HEK293 (cell line): ENCODE data around the gene PIP4K2C.
A peak's percentile ranks its signal among the peaks of the same experiment; 100 is the strongest.

Experiments used
- CTCF ChIA-PET: fragments of 350-600 bp; formaldehyde crosslinking; extraction: SDS; loops from one replicate; lab custom pipeline; 2021; ENCODE audit warnings: antibody characterized with exemption; lab: Yijun Ruan, JAX
- POLR2A ChIA-PET: fragments of 300-600 bp; formaldehyde crosslinking; extraction: SDS; loops from one replicate; lab custom pipeline; 2020; ENCODE audit warnings: antibody characterized with exemption, inconsistent platforms; lab: Yijun Ruan, JAX
- H3K27ac ChIP-seq: fragments of 200-500 bp; sonication (Bioruptor generic); 2 replicates; pipeline ENCODE4 v1.5.1; 2014; ENCODE audit warnings: low read depth, low read length, control low read depth, inconsistent platforms; ENCODE audit errors: extremely low read depth
- H3K36me3 ChIP-seq, 2 experiments: fragments of 200-500 bp in 1 of 2; sonication (Bioruptor generic) in 1 of 2; 1 replicate in 1 of 2; 2 replicates in 1 of 2; pipeline ENCODE4 v1.5.1; 2014 to 2017; ENCODE audit warnings: inconsistent platforms in 2 of 2, low read length in 2 of 2; ENCODE audit not compliant: control insufficient read depth in 2 of 2, insufficient read depth in 1 of 2
- H3K4me1 ChIP-seq: fragments of 200-500 bp; sonication (Bioruptor generic); 2 replicates; pipeline ENCODE4 v1.5.1; 2014; ENCODE audit warnings: mild to moderate bottlenecking, low read length, inconsistent platforms; ENCODE audit not compliant: control insufficient read depth, insufficient read depth
- H3K4me3 ChIP-seq: 2 replicates; pipeline ENCODE4 v1.5.1; 2011; ENCODE audit warnings: low read depth, mild to moderate bottlenecking, control low read depth, low read length, moderate library complexity
- H3K9me3 ChIP-seq: fragments of 200-500 bp; sonication (Bioruptor generic); 2 replicates; pipeline ENCODE4 v1.5.1; 2014; ENCODE audit warnings: low read depth, low read length, inconsistent platforms; ENCODE audit not compliant: control insufficient read depth, insufficient read depth
- GLIS2 ChIP-seq: fragments of 450-650 bp; formaldehyde crosslinking; IDR thresholded peaks from 2 replicates; pipeline ENCODE4 v1.5.1; 2016; ENCODE audit warnings: missing biosample characterization, missing genetic modification characterization
- PRDM1 ChIP-seq: fragments of 450-650 bp; formaldehyde crosslinking; IDR thresholded peaks from 2 replicates; pipeline ENCODE4; 2016; ENCODE audit warnings: missing biosample characterization, missing genetic modification characterization
- RBAK ChIP-seq: fragments of 450-650 bp; formaldehyde crosslinking; IDR thresholded peaks from 2 replicates; pipeline ENCODE4 v1.5.1; 2016; ENCODE audit warnings: missing biosample characterization, missing genetic modification characterization
- SCRT1 ChIP-seq: fragments of 450-650 bp; formaldehyde crosslinking; IDR thresholded peaks from 2 replicates; pipeline ENCODE4 v1.5.1; 2016; ENCODE audit warnings: missing biosample characterization, missing genetic modification characterization, borderline replicate concordance
- SCRT2 ChIP-seq: fragments of 450-650 bp; formaldehyde crosslinking; IDR thresholded peaks from 2 replicates; pipeline ENCODE4 v1.5.1; 2016; ENCODE audit warnings: missing biosample characterization, missing genetic modification characterization
- SP2 ChIP-seq: fragments of 450-650 bp; formaldehyde crosslinking; IDR thresholded peaks from 2 replicates; pipeline ENCODE4 v1.5.1; 2016; ENCODE audit warnings: missing biosample characterization, missing genetic modification characterization
- YY1 ChIP-seq: fragments of 450-650 bp; formaldehyde crosslinking; IDR thresholded peaks from 2 replicates; pipeline ENCODE4 v1.5.1; 2018; ENCODE audit warnings: missing biosample characterization, missing genetic modification characterization
- ZFP37 ChIP-seq: fragments of 450-650 bp; formaldehyde crosslinking; IDR thresholded peaks from 2 replicates; pipeline ENCODE4 v1.5.1; 2016; ENCODE audit warnings: missing biosample characterization, missing genetic modification characterization
- ZFP69B ChIP-seq: fragments of 450-650 bp; formaldehyde crosslinking; IDR thresholded peaks from 2 replicates; pipeline ENCODE4 v1.5.1; 2016; ENCODE audit warnings: missing biosample characterization, missing genetic modification characterization
- ZNF184 ChIP-seq: fragments of 450-650 bp; IDR thresholded peaks from 2 replicates; pipeline ENCODE4 v1.5.1; 2018; ENCODE audit warnings: missing biosample characterization, mild to moderate bottlenecking, missing genetic modification characterization
- ZNF488 ChIP-seq: fragments of 450-650 bp; formaldehyde crosslinking; IDR thresholded peaks from 2 replicates; pipeline ENCODE4 v1.5.1; 2016; ENCODE audit warnings: missing biosample characterization, missing genetic modification characterization
- ZNF521 ChIP-seq: fragments of 450-650 bp; formaldehyde crosslinking; IDR thresholded peaks from 2 replicates; pipeline ENCODE4 v1.5.1; 2017; ENCODE audit warnings: missing biosample characterization, mild to moderate bottlenecking, missing genetic modification characterization
- ZNF580 ChIP-seq: fragments of 450-650 bp; formaldehyde crosslinking; IDR thresholded peaks from 2 replicates; pipeline ENCODE4 v1.5.1; 2016; ENCODE audit warnings: missing biosample characterization, missing genetic modification characterization
- ZNF626 ChIP-seq: fragments of 450-650 bp; sonication (Bioruptor Pico); formaldehyde crosslinking; IDR thresholded peaks from 2 replicates; pipeline ENCODE4 v1.5.1; 2018; ENCODE audit warnings: missing biosample characterization, missing genetic modification characterization, inconsistent platforms
- ZNF629 ChIP-seq: fragments of 450-650 bp; formaldehyde crosslinking; IDR thresholded peaks from 2 replicates; pipeline ENCODE4 v1.5.1; 2017; ENCODE audit warnings: missing biosample characterization, missing genetic modification characterization
- ZNF645 ChIP-seq: fragments of 450-650 bp; formaldehyde crosslinking; IDR thresholded peaks from 2 replicates; pipeline ENCODE4; 2016; ENCODE audit warnings: missing biosample characterization, missing genetic modification characterization
- ZSCAN16 ChIP-seq: fragments of 450-650 bp; formaldehyde crosslinking; IDR thresholded peaks from 2 replicates; pipeline ENCODE4 v1.5.1; 2016; ENCODE audit warnings: missing biosample characterization, missing genetic modification characterization
- TF ChIP-seq, protein P1 (sequence below): fragments of 450-650 bp; formaldehyde crosslinking; IDR thresholded peaks from 2 replicates; pipeline ENCODE4 v1.5.1; 2016; ENCODE audit warnings: missing biosample characterization, missing genetic modification characterization

PIP4K2C gene

DNA sequence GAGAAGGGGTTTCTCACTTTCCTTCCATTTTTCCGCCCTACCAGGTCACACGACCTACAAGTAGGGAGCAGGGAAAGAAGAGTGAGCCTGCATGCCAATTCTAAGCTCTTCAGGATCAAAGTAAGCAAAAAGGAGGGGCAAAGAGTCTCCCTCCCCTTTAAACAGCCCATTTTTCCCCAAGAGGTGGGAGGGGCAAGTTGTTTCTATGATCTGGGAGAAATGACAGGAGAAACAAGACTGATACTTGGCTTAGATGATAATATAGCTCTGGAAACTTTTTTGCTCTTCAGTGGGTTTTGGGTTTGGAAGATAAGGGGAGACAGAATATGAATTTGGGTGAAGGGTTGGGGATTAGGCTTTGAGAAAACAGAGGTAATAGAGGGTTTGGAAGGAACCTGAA is 15.4 kb downstream of the PIP4K2C start:
- H3K9me3 ChIP-seq: no peaks in the 10 kb centered on the region
- H3K4me3 ChIP-seq: no peak overlapping the region
- ChIA-PET CTCF (interaction anchor here (0.5 to 2.0 kb wide), 7 partner anchors 14 to 148 kb away, joined by 3 to 17 read pairs (median 4); partner anchors contain the start of genes B4GALNT1 and OS9), POLR2A (interaction anchor here (0.7 to 2.1 kb wide), 3 partner anchors 9 to 86 kb away, joined by 3 to 9 read pairs (median 7); partner anchors contain the start of genes DDIT3 and PIP4K2C)
- H3K4me1 ChIP-seq: peaks cover 8% of the 10 kb centered on the region
- H3K27ac ChIP-seq: no peak overlapping the region
- TF ChIP-seq ZNF645 (tag by site-specific recombination): no peak
- TF ChIP-seq ZNF488 (tag by site-specific recombination): no peak
- TF ChIP-seq PRDM1 (tag by site-specific recombination): no peak
- TF ChIP-seq ZFP69B: no peak
- H3K36me3 ChIP-seq: peaks cover 0 to 36% of the 10 kb centered on the region in 2 experiments; a peak in 2 of 3 replicates

DNA sequence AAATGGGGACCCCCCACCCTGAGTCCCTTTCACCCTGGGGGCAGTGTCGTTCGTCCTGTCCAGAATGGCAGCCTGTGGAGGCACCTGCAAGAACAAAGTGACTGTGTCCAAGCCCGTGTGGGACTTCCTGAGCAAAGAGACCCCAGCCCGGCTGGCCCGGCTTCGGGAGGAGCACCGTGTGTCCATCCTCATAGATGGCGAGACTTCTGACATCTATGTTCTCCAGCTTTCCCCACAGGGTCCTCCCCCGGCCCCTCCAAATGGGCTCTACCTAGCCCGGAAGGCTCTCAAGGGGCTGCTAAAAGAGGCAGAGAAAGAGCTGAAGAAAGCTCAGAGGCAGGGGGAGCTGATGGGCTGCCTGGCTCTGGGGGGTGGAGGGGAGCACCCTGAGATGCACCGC is 15.8 kb downstream of the PIP4K2C start:
- ChIA-PET POLR2A (interaction anchor here (2.0 to 2.1 kb wide), 2 partner anchors 9 to 15 kb away, joined by 7 to 9 read pairs; partner anchors contain the start of gene PIP4K2C), CTCF (interaction anchor here (0.9 to 2.0 kb wide), 5 partner anchors 14 to 87 kb away, joined by 3 to 17 read pairs (median 4); partner anchors contain the start of gene OS9)
- Histone ChIP-seq H3K27ac (no peak overlapping the region), H3K9me3 (no peaks in the 10 kb centered on the region), H3K36me3 (peaks cover 0 to 32% of the 10 kb centered on the region in 2 experiments; a peak in 1 of 3 replicates), H3K4me1 (peaks cover 8% of the 10 kb centered on the region), H3K4me3 (no peak overlapping the region)
- no peak for TF ChIP-seq RBAK (tag by site-specific recombination)
- TF ChIP-seq ZNF521 (tag by site-specific recombination): no peak
- no peak for TF ChIP-seq ZNF580 (tag by site-specific recombination)
- no peak for TF ChIP-seq ZNF184 (tag by site-specific recombination)
- TF ChIP-seq GLIS2 (tag by site-specific recombination): no peak
- TF ChIP-seq SP2 (tag by site-specific recombination): no peak
- TF ChIP-seq ZSCAN16 (tag by site-specific recombination): no peak
- no peak for TF ChIP-seq ZNF626 (tag by site-specific recombination)
- no peak for TF ChIP-seq SCRT1
- no peak for TF ChIP-seq ZNF629 (tag by site-specific recombination)
- TF ChIP-seq, all 188 proteins: peak for 0

GRCh38 chr12:57607958-57608663 is 17.1 kb downstream of the PIP4K2C start:
- CTCF ChIA-PET: interaction anchor here (1.4 kb wide), 2 partner anchors 12 to 24 kb away, joined by 4 to 5 read pairs; no protein-coding TSS in a partner anchor
- TF ChIP-seq ZFP37 (tag by site-specific recombination) (no peak), YY1 (no peak), ZNF645 (tag by site-specific recombination) (no peak), SCRT2 (tag by site-specific recombination) (peak; percentile 71), ZNF184 (tag by site-specific recombination) (no peak)
- TF ChIP-seq, protein P1, sequence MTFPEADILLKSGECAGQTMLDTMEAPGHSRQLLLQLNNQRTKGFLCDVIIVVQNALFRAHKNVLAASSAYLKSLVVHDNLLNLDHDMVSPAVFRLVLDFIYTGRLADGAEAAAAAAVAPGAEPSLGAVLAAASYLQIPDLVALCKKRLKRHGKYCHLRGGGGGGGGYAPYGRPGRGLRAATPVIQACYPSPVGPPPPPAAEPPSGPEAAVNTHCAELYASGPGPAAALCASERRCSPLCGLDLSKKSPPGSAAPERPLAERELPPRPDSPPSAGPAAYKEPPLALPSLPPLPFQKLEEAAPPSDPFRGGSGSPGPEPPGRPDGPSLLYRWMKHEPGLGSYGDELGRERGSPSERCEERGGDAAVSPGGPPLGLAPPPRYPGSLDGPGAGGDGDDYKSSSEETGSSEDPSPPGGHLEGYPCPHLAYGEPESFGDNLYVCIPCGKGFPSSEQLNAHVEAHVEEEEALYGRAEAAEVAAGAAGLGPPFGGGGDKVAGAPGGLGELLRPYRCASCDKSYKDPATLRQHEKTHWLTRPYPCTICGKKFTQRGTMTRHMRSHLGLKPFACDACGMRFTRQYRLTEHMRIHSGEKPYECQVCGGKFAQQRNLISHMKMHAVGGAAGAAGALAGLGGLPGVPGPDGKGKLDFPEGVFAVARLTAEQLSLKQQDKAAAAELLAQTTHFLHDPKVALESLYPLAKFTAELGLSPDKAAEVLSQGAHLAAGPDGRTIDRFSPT (tag by site-specific recombination): no peak

More at GRCh38 chr12:57607958-57608663, 17.1 kb downstream of the PIP4K2C start:
- Histone ChIP-seq H3K9me3 (no peaks in the 10 kb centered on the region), H3K4me3 (no peak overlapping the region), H3K4me1 (peaks cover 10% of the 10 kb centered on the region), H3K36me3 (peaks cover 0 to 23% of the 10 kb centered on the region in 2 experiments; a peak in 1 of 3 replicates), H3K27ac (no peak overlapping the region)
- POLR2A ChIA-PET: no interaction called here
